HepG2 (cell line): ENCODE data around the gene MAP1LC3A. TPM values are rescaled to one million over a fixed set of nuclear protein-coding genes. Genes with fewer than 3 reads are reported as not detected.

Experiments used
- AGO2 ChIP-seq: fragments of 200-400 bp; formaldehyde crosslinking; optimal IDR thresholded peaks from 2 replicates; pipeline ENCODE3; 2017; ENCODE audit warnings: mild to moderate bottlenecking, low read depth, low read length, moderate library complexity
- ARNTL ChIP-seq: sonication (generic); formaldehyde crosslinking; IDR thresholded peaks from 2 replicates; pipeline ENCODE4 v1.4.0; 2020; ENCODE audit warnings: mild to moderate bottlenecking, missing genetic modification reagents
- ATF2 ChIP-seq: sonication (generic); formaldehyde crosslinking; IDR thresholded peaks from 2 replicates; pipeline ENCODE4 v1.4.0; 2020; ENCODE audit warnings: missing genetic modification reagents
- CEBPZ ChIP-seq: IDR thresholded peaks from 2 replicates; pipeline ENCODE4 v1.6.1; 2012; ENCODE audit warnings: low read length, improper control_type of control experiment
- ELF3 ChIP-seq: IDR thresholded peaks from 2 replicates; pipeline ENCODE4 v1.6.1; 2016; ENCODE audit warnings: missing genetic modification reagents, missing compliant biosample characterization
- MAZ ChIP-seq, 2 experiments: sonication (generic) in 1 of 2; formaldehyde crosslinking in 1 of 2; IDR thresholded peaks; 2 replicates each; pipeline versions ENCODE4 v1.5.0 to v1.6.1; 2012 to 2020; ENCODE audit warnings: low read depth in 2 of 2, mild to moderate bottlenecking in 2 of 2, borderline replicate concordance in 1 of 2, improper control_type of control experiment in 1 of 2, low read length in 1 of 2, missing genetic modification reagents in 1 of 2, moderate library complexity in 1 of 2
- MED8 ChIP-seq: sonication (generic); formaldehyde crosslinking; IDR thresholded peaks from 2 replicates; pipeline ENCODE4 v1.8.1; 2023; ENCODE audit warnings: mild to moderate bottlenecking, missing genetic modification reagents; ENCODE audit not compliant: insufficient replicate concordance
- MIER3 ChIP-seq: IDR thresholded peaks from 2 replicates; pipeline ENCODE4 v1.6.1; 2016; ENCODE audit warnings: missing compliant biosample characterization, borderline replicate concordance
- MZF1 ChIP-seq: sonication (generic); formaldehyde crosslinking; IDR thresholded peaks from 2 replicates; pipeline ENCODE4 v1.8.1; 2023; ENCODE audit warnings: mild to moderate bottlenecking, missing genetic modification reagents, borderline replicate concordance
- NCOR1 ChIP-seq: fragments of 200-600 bp; sonication (generic); IDR thresholded peaks from 2 replicates; pipeline ENCODE4 v1.7.0; 2017; ENCODE audit warnings: antibody characterized with exemption, low read length, borderline replicate concordance
- POLR2A ChIP-seq, 2 experiments: IDR thresholded peaks; 2 replicates each; pipeline ENCODE4 v1.6.1; 2011; ENCODE audit warnings: low read depth in 2 of 2, low read length in 2 of 2, mild to moderate bottlenecking in 1 of 2, moderate library complexity in 1 of 2; ENCODE audit not compliant: insufficient read depth in 1 of 2
- RBM39 ChIP-seq: fragments of 200-400 bp; formaldehyde crosslinking; IDR thresholded peaks from one replicate; pipeline ENCODE4 v1.6.1; 2018; ENCODE audit warnings: antibody characterized with exemption, mild to moderate bottlenecking, low read depth, low read length; ENCODE audit not compliant: poor library complexity, severe bottlenecking
- RELA ChIP-seq: sonication (generic); formaldehyde crosslinking; IDR thresholded peaks from 2 replicates; pipeline ENCODE4 v1.4.0; 2020; ENCODE audit warnings: missing genetic modification reagents
- RORA ChIP-seq: sonication (generic); formaldehyde crosslinking; IDR thresholded peaks from 2 replicates; pipeline ENCODE4 v1.5.0; 2020; ENCODE audit warnings: mild to moderate bottlenecking, missing genetic modification reagents, moderate library complexity
- SIN3B ChIP-seq: fragments of 150-350 bp; IDR thresholded peaks from 2 replicates; pipeline ENCODE4 v1.6.1; 2014; ENCODE audit warnings: low read length
- SMARCC2 ChIP-seq: fragments of 450-650 bp; IDR thresholded peaks from 2 replicates; pipeline ENCODE4 v1.6.1; 2017; ENCODE audit warnings: antibody characterized with exemption, mild to moderate bottlenecking
- SNRNP70 ChIP-seq: fragments of 200-400 bp; formaldehyde crosslinking; IDR thresholded peaks from 2 replicates; pipeline ENCODE4 v1.6.1; 2017; ENCODE audit warnings: mild to moderate bottlenecking, low read depth, low read length, moderate library complexity
- ZNF282 ChIP-seq: fragments of 450-650 bp; IDR thresholded peaks from 2 replicates; pipeline ENCODE4 v1.6.1; 2018; ENCODE audit not compliant: partially characterized antibody
- ZNF3 ChIP-seq: IDR thresholded peaks from 2 replicates; pipeline ENCODE4 v1.7.0; 2017; ENCODE audit warnings: inconsistent platforms
- ZNF550 ChIP-seq: sonication (generic); formaldehyde crosslinking; IDR thresholded peaks from 2 replicates; pipeline ENCODE4 v1.4.0; 2020; ENCODE audit warnings: mild to moderate bottlenecking, missing genetic modification reagents, borderline replicate concordance
- ZNF740 ChIP-seq: sonication (generic); formaldehyde crosslinking; IDR thresholded peaks from 2 replicates; pipeline ENCODE4 v1.4.0; 2020; ENCODE audit warnings: missing genetic modification reagents
- polyA plus RNA-seq, 8 experiments: library from polyadenylated mRNA; depleted of rRNA in 3 of 8; stranded (reverse) in 7 of 8; unstranded in 1 of 8; fragments of >200 nt; fragmentation: Illumina TruSeq in 4 of 8; extraction: Trizol in 4 of 8; gene quantifications; 2 replicates each; pipeline versions ENCODE4 v1.2.1 to v1.2.3, GENCODE V29; 2011 to 2016; ENCODE audit warnings: low read depth in 4 of 8, missing spikeins in 1 of 8, mixed read lengths in 1 of 8; ENCODE audit not compliant: insufficient read depth in 1 of 8
- total RNA-seq, 5 experiments: library from RNA; depleted of rRNA; stranded (reverse); fragments of >200 nt; fragmentation: Illumina TruSeq; extraction: Trizol; gene quantifications; 2 replicates each; pipeline ENCODE4 v1.2.3, GENCODE V29; 2016; ENCODE audit warnings: low read depth in 1 of 5
- TF ChIP-seq, protein P1 (sequence below): sonication (generic); formaldehyde crosslinking; IDR thresholded peaks from 2 replicates; pipeline ENCODE4 v1.5.0; 2020; ENCODE audit warnings: mild to moderate bottlenecking, missing genetic modification reagents

MAP1LC3A gene
- total and polyA plus RNA-seq, 2 of the 13 experiments (the other 11 are each of a cell fraction or from before 2014, with no cell fraction given): not detected

- TF ChIP-seq SIN3B: no peak; the same call in 1 of the 2 replicates
- TF ChIP-seq ELF3 (CRISPR knock-in tag): peak; percentile 71
- peak; percentile 51; the same call in 1 of the 2 replicates for TF ChIP-seq NCOR1
- peak; percentile 82 for TF ChIP-seq ATF2
- peak; percentile 72 for TF ChIP-seq MIER3 (CRISPR knock-in tag)
- no peak; the same call in none of the 2 replicates for TF ChIP-seq RELA
- peak; percentile 100 for TF ChIP-seq AGO2
- TF ChIP-seq, protein P1, sequence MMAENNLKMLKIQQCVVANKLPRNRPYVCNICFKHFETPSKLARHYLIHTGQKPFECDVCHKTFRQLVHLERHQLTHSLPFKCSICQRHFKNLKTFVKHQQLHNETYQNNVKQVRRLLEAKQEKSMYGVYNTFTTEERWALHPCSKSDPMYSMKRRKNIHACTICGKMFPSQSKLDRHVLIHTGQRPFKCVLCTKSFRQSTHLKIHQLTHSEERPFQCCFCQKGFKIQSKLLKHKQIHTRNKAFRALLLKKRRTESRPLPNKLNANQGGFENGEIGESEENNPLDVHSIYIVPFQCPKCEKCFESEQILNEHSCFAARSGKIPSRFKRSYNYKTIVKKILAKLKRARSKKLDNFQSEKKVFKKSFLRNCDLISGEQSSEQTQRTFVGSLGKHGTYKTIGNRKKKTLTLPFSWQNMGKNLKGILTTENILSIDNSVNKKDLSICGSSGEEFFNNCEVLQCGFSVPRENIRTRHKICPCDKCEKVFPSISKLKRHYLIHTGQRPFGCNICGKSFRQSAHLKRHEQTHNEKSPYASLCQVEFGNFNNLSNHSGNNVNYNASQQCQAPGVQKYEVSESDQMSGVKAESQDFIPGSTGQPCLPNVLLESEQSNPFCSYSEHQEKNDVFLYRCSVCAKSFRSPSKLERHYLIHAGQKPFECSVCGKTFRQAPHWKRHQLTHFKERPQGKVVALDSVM (CRISPR knock-in tag): peak; percentile 92
- TF ChIP-seq ARNTL: peak; percentile 33; the same call in 1 of the 2 replicates
- no peak for TF ChIP-seq SNRNP70
- TF ChIP-seq MZF1: peak; percentile 97; the same call in 1 of the 2 replicates
- TF ChIP-seq ZNF550 (CRISPR knock-in tag): no peak
- TF ChIP-seq RBM39: peak; percentile 97
- no peak for TF ChIP-seq SMARCC2
- no peak for TF ChIP-seq ZNF282
- 0 out of 2 replicates have a peak, but pooled peaks have one; percentile 14 for TF ChIP-seq ZNF3 (CRISPR knock-in tag)
- peak; percentile 90 to 99 for TF ChIP-seq POLR2A (IDR thresholded peaks at IDR 0.05; ENCODE audit: insufficient read depth in 1 of 2, low read depth in 2 of 2, low read length in 2 of 2)
- TF ChIP-seq CEBPZ: no peak
- no peak for TF ChIP-seq MED8 (CRISPR knock-in tag)
- TF ChIP-seq RORA (CRISPR knock-in tag): no peak; the same call in 1 of the 2 replicates
- peak; percentile 68; the same call in 1 of the 2 replicates for TF ChIP-seq ZNF740 (CRISPR knock-in tag)
- TF ChIP-seq MAZ (IDR thresholded peaks at IDR 0.05; ENCODE audit: borderline replicate concordance, low read depth, low read length): peak; percentile 71
- peak; percentile 94 for TF ChIP-seq MAZ (CRISPR knock-in tag; IDR thresholded peaks at IDR 0.05; ENCODE audit: low read depth)
These were observed 42.0 kb upstream of the MAP1LC3A start, which contains the start of gene DYNLRB1 (continued) for GRCh38 chr20:34516247-34517113.
